ENCODE results near the gene NCAM2. TPM values are rescaled to one million over a fixed set of nuclear protein-coding genes. Genes with fewer than 3 reads are reported as not detected.

NCAM2 gene
- total and polyA plus RNA-seq, 2 of the 4 experiments (the other 2 are of a cell fraction) = 2.7 to 5.0 TPM

DNA sequence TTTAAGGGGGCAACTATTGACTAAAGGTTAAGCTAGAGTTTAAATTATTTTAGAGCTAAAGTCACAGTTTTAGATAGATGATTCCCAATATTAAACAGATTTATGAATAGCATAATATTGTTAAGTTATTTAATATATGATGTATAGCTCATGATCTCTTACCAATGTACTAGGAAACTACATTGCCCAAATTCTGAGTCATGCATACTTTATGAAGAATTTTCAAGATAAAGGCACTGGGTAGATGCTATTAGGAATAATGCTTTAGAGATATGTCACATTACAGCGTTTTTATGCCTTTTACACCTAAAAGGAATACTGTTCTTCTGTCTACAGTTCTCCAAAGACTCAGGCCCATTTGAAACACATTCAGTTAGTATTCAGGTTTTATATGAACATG, 215.1 kb downstream of the NCAM2 start:
- no peak overlapping the region for H4K8ac ChIP-seq (ENCODE audit: low read depth in 2 of 2, low read length in 2 of 2)
- TF ChIP-seq NFE2L2 (IDR thresholded peaks at IDR 0.05; ENCODE audit: low read depth, low read length) (no peak), RFX5 (IDR thresholded peaks at IDR 0.05; ENCODE audit: low read depth, low read length) (no peak), RCOR1 (IDR thresholded peaks at IDR 0.05; ENCODE audit: insufficient replicate concordance, low read length) (no peak), RAD21 (IDR thresholded peaks at IDR 0.05; ENCODE audit: low read length) (no peak)
- WGBS, 2 experiments (ENCODE audit: extremely low coverage in 2 of 2, insufficient read length in 1 of 2) = no CpG with 5 or more reads among the region's 1 CpG
- no peak overlapping the region for H4K5ac ChIP-seq (ENCODE audit: low read depth, low read length)
- dilution Hi-C loops (cut with HindIII; ENCODE audit: low sequenced_read_pairs, unreplicated experiment) (no loop called here), intact Hi-C loops (cut with micrococcal nuclease) (no loop called here), in situ Hi-C loops (cut with MboI; ENCODE audit: low sequenced_read_pairs) (no loop called here)
- H2BK20ac ChIP-seq (ENCODE audit: low read depth, low read length) = no peak overlapping the region
- no peak overlapping the region for H2BK5ac ChIP-seq (ENCODE audit: low read depth, low read length, poor library complexity, severe bottlenecking)
- no peak overlapping the region for H3K9ac ChIP-seq (ENCODE audit: low read depth, low read length)
- ChIA-PET POLR2A (ENCODE audit: unreplicated experiment) (no interaction called here), CTCF (interaction anchor here (1.2 kb wide), 1 partner anchor 25 kb away, joined by 3 read pairs; no protein-coding TSS in a partner anchor)
- H2AK9ac ChIP-seq (replicated peaks; ENCODE audit: low read depth, low read length, poor library complexity) = no peak overlapping the region
- no peak overlapping the region for H2BK15ac ChIP-seq (ENCODE audit: low read depth, low read length)
- no peaks in the 10 kb centered on the region for H4K20me1 ChIP-seq (ENCODE audit: insufficient read depth, low read length)
- no peak overlapping the region for H3K14ac ChIP-seq (replicated peaks; ENCODE audit: low read depth, low read length)
- peak; percentile 42 for DNase-seq
- H3K23ac ChIP-seq (ENCODE audit: low read depth, low read length) = no peak overlapping the region
- H3K4me3 ChIP-seq (ENCODE audit: insufficient read depth, low read depth, low read length) = no peak overlapping the region
- no peaks in the 10 kb centered on the region for H3K9me1 ChIP-seq (ENCODE audit: insufficient read depth, low read length)
- H3K56ac ChIP-seq (ENCODE audit: extremely low read depth, insufficient read depth, low read length) = no peak overlapping the region
- H3K27ac ChIP-seq (ENCODE audit: insufficient read depth, low read length) = no peak overlapping the region
- H3K18ac ChIP-seq (ENCODE audit: low read depth, low read length) = no peak overlapping the region
- no peak overlapping the region for H3K4me2 ChIP-seq (ENCODE audit: low read depth, low read length)
- H3K9me3 ChIP-seq (ENCODE audit: control insufficient read depth, insufficient read depth, low read length) = no peaks in the 10 kb centered on the region
- H3K36me3 ChIP-seq (ENCODE audit: control insufficient read depth, insufficient read depth, low read length) = no peaks in the 10 kb centered on the region
- no peak overlapping the region for H2AFZ ChIP-seq (replicated peaks; ENCODE audit: low read length, poor library complexity)
- H3K4me1 ChIP-seq (ENCODE audit: control insufficient read depth, insufficient read depth, low read length) = no peaks in the 10 kb centered on the region
- H2AK5ac ChIP-seq (ENCODE audit: low read depth, low read length) = no peak overlapping the region
- ATAC-seq (ENCODE audit: low read depth) = peak; percentile 53; the same call in 1 of the 2 replicates
- BruUV-seq (replicated peaks) = no TSS peak
- no peak overlapping the region for H4K91ac ChIP-seq (ENCODE audit: insufficient read depth, low read depth, low read length)
- H2BK120ac ChIP-seq (ENCODE audit: low read depth, low read length) = no peak overlapping the region
- no peaks in the 10 kb centered on the region for H3K27me3 ChIP-seq (ENCODE audit: control insufficient read depth, insufficient read depth, low read length)
- H3K4ac ChIP-seq (ENCODE audit: low read depth, low read length) = no peak overlapping the region
- no peaks in the 10 kb centered on the region for H3K79me1 ChIP-seq (ENCODE audit: low read depth in 1 of 2, low read length in 2 of 2)
